Testis (tissue), 3 donors: ENCODE data around the gene KLF17. TPM values are rescaled to one million over a fixed set of nuclear protein-coding genes. Genes with fewer than 3 reads are reported as not detected.

Source experiments
- DNase-seq: peaks from one replicate; pipeline ENCODE4 v3.0.0-alpha.2; 2019
- H3K27ac ChIP-seq, 2 donors: fragments of 200-600 bp; sonication (generic); one replicate each; pipeline ENCODE4 v1.5.1; 2019
- H3K27me3 ChIP-seq: fragments of 200-600 bp; sonication (generic); one replicate; pipeline ENCODE4 v1.5.1; 2019
- H3K36me3 ChIP-seq: fragments of 200-600 bp; sonication (generic); one replicate; pipeline ENCODE4 v1.5.1; 2017; ENCODE audit warnings: low read depth; ENCODE audit errors: missing control alignments
- H3K4me1 ChIP-seq: fragments of 200-600 bp; sonication (generic); one replicate; pipeline ENCODE4 v1.5.1; 2019
- H3K4me3 ChIP-seq, 2 donors: fragments of 200-600 bp; sonication (generic); one replicate each; pipeline ENCODE4 v1.5.1; 2017 to 2019
- H3K9me3 ChIP-seq: fragments of 200-600 bp; sonication (generic); one replicate; pipeline ENCODE4 v1.5.1; 2017
- POLR2A ChIP-seq: fragments of 450-650 bp; IDR thresholded peaks from one replicate; pipeline ENCODE4 v1.6.1; 2017; ENCODE audit warnings: antibody characterized with exemption, mild to moderate bottlenecking, moderate library complexity
- WGBS, 2 donors: methylation state at CpG; one replicate each; pipeline ENCODE4 v1.1.5; 2018; 5-methylcytosine and 5-hydroxymethylcytosine counted together
- intact Hi-C: fragments of 100-400 bp; cut with DNase I; formaldehyde crosslinking; loops from one replicate; pipeline ENCODE4 v1.15.1; 2023; ENCODE audit warnings: low total_unique reads
- polyA plus RNA-seq: library from polyadenylated mRNA; stranded (reverse); fragments of 350-450 nt; fragmentation: Illumina TruSeq; extraction: RNeasy Lipid Tissue Mini Kit (QIAGEN cat#74804); gene quantifications from one replicate; pipeline ENCODE4 v1.2.3, GENCODE V29; 2014; ENCODE audit warnings: low read depth, low replicate concordance; ENCODE audit not compliant: insufficient read depth
- total RNA-seq, 2 donors: library from RNA; depleted of rRNA; stranded (reverse); fragments of >200 nt; gene quantifications; one replicate each; pipeline ENCODE4 v1.2.3, GENCODE V29; 2016
- TF ChIP-seq, protein P1 (sequence below), 3 experiments: fragments of 450-650 bp in 2 of 3; fragments of 200-600 bp in 1 of 3; sonication (generic) in 1 of 3; IDR thresholded peaks; one replicate each; pipeline ENCODE4 v1.5.1; 2016 to 2019; ENCODE audit warnings: antibody characterized with exemption in 3 of 3, mild to moderate bottlenecking in 2 of 3, moderate library complexity in 1 of 3

KLF17 gene
- total and polyA plus RNA-seq, 3 donors from 2014 or later: 5.2 to 21.8 (median 7.6) TPM

DNA sequence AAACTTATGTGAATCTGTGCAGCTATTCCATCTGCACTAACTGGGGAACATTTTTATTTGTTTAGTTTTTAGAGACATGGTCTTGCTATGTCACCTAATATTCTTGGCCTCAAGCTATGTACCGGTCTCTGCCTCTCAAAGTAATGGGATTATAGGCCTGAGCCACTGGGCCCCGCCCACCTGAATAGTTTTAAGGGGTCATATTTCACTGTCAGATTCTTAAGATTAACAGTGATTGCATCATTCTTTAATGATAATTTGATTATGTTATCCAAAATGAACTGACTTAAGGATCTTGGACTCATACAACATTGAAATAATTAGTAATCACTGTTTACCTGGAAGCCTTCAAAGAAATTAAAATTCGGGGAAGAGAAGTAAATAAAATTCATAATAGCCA lies 35.4 kb downstream of the KLF17 start:
- intact Hi-C loops: no loop called here
- H3K9me3 ChIP-seq: no peaks in the 10 kb centered on the region
- no peak overlapping the region for H3K27ac ChIP-seq
- H3K36me3 ChIP-seq: no peaks in the 10 kb centered on the region
- H3K4me3 ChIP-seq: no peak overlapping the region
- TF ChIP-seq, protein P1, sequence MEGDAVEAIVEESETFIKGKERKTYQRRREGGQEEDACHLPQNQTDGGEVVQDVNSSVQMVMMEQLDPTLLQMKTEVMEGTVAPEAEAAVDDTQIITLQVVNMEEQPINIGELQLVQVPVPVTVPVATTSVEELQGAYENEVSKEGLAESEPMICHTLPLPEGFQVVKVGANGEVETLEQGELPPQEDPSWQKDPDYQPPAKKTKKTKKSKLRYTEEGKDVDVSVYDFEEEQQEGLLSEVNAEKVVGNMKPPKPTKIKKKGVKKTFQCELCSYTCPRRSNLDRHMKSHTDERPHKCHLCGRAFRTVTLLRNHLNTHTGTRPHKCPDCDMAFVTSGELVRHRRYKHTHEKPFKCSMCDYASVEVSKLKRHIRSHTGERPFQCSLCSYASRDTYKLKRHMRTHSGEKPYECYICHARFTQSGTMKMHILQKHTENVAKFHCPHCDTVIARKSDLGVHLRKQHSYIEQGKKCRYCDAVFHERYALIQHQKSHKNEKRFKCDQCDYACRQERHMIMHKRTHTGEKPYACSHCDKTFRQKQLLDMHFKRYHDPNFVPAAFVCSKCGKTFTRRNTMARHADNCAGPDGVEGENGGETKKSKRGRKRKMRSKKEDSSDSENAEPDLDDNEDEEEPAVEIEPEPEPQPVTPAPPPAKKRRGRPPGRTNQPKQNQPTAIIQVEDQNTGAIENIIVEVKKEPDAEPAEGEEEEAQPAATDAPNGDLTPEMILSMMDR (IDR thresholded peaks at IDR 0.05): no peak
- H3K4me1 ChIP-seq: no peaks in the 10 kb centered on the region
- H3K27me3 ChIP-seq: no peaks in the 10 kb centered on the region
- WGBS, 2 donors: 81 to 91% methylated on average over 3 of the region's 3 CpGs
- DNase-seq: no peak

DNA sequence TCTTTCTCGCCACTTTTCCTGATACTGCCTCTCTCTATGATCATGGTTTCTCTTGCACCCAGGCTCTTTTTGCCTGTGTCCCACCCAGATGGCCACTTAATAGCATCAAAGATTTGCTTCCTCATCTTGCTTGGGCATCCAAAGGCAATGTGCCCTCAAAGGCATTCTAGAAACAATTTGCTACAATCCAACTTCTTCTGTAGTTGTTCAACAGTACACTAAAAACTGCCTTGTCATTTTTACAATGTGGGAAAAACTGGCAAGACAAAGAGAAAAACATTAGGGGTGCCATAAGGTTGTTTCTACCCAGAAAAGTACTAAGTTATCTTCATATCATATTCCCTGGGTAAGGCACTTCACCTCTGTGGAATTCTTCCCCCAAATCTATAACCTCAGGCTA lies 39.3 kb downstream of the KLF17 start:
- H3K36me3 ChIP-seq: no peaks in the 10 kb centered on the region
- WGBS, 2 donors: 94 to 96% methylated on average over 1 of the region's 1 CpG
- no peak overlapping the region for H3K27ac ChIP-seq
- H3K4me1 ChIP-seq: no peaks in the 10 kb centered on the region
- no peak overlapping the region for H3K4me3 ChIP-seq
- H3K27me3 ChIP-seq: no peaks in the 10 kb centered on the region
- TF ChIP-seq, protein P1 (IDR thresholded peaks at IDR 0.05): no peak
- no peak for TF ChIP-seq POLR2A
- DNase-seq: no peak
- intact Hi-C loops: no loop called here
- no peaks in the 10 kb centered on the region for H3K9me3 ChIP-seq

DNA sequence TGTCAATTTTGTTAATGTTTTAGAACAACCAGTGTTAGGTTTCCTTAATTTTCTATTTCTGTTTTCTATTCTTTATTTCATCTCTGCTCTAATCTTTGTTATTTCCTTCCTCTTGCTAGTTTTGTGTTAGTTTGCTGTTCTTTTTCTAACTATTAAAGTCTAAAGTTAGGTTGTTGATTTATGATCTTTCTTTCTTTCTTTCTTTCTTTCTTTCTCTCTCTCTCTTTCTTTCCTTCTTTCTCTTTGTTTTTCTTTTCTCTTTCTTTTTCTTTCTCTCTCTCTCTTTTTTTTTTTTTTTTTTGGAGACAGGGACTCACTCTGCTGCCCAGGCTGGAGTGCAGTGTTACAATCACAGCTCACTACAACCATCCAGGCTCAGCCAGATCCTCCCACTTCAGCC lies 40.2 kb downstream of the KLF17 start:
- TF ChIP-seq POLR2A: no peak
- TF ChIP-seq, protein P1 (IDR thresholded peaks at IDR 0.05): no peak
- Histone ChIP-seq H3K4me1 (no peaks in the 10 kb centered on the region), H3K9me3 (no peaks in the 10 kb centered on the region), H3K4me3 (no peak overlapping the region), H3K36me3 (no peaks in the 10 kb centered on the region), H3K27ac (no peak overlapping the region), H3K27me3 (no peaks in the 10 kb centered on the region)
- intact Hi-C loops: no loop called here
- DNase-seq: no peak

DNA sequence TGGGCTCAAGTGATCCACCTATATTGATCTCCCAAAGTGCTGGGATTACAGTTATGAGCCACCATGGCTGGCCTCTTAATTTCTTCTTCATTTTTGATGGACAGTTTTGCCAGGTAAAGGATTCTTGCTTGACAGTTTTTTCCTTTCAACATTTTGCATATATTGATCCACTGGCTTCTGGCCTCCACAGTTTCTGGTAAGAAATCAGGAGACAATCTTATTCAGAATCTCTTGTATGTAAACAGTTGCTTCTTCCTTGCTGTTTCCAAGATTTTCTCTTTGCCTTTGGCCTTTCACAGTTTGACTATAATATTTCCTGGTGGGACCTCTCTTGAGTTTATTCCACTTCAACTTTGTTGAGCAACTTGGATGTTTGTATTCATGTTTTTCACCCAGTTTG lies 42.9 kb downstream of the KLF17 start:
- no peak for DNase-seq
- no peak overlapping the region for H3K27ac ChIP-seq
- intact Hi-C loops: no loop called here
- TF ChIP-seq, protein P1 (IDR thresholded peaks at IDR 0.05): no peak
- no peak for TF ChIP-seq POLR2A
- no peaks in the 10 kb centered on the region for H3K27me3 ChIP-seq
- H3K4me3 ChIP-seq: no peak overlapping the region
- H3K9me3 ChIP-seq: no peaks in the 10 kb centered on the region
- H3K36me3 ChIP-seq: no peaks in the 10 kb centered on the region
- no peaks in the 10 kb centered on the region for H3K4me1 ChIP-seq

DNA sequence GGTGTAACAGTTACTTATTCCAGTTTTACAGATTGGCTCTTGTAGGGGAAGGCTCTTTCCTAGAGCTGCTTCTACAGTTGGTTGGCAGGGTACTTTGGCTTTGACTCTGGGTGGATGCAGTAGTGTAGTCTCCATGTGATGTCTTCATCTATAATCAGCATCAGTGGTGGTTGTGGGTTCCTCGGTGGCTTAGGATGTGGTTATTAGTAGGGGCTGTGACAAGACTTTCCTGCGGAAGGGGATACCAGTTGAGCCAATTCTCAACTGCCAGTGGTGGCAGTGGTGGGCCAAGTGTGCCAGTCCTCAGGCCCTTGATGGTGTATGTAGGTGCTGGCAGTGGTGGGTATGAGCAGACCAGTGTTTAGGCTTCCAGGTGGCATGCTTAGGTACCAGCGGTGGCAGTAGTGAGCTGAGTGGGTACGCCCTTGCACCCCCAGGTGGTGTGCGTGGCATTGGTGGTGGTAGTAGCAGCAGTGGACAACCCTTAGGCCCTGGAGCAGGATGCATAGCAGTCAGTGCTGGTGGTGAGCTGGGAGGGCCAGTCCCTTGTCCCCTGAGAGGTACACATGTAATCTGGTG lies 50.0 kb downstream of the KLF17 start:
- Histone ChIP-seq H3K4me3 (no peak overlapping the region), H3K27ac (no peak overlapping the region), H3K27me3 (no peaks in the 10 kb centered on the region), H3K36me3 (no peaks in the 10 kb centered on the region), H3K4me1 (no peaks in the 10 kb centered on the region), H3K9me3 (no peaks in the 10 kb centered on the region)
- no peak for DNase-seq
- WGBS, 2 donors: 88 to 91% methylated on average over 1 to 5 of the region's 5 CpGs
- no peak for TF ChIP-seq POLR2A
- TF ChIP-seq, protein P1 (IDR thresholded peaks at IDR 0.05): no peak
- intact Hi-C loops: no loop called here
